ENCODE measurements around the gene CA4.

CA4 gene

GRCh38 chr17:60129164-60129563, 20.6 kb upstream of the CA4 start:
- TF ChIP-seq CREB5 (CRISPR knock-in tag; IDR thresholded peaks at IDR 0.05; ENCODE audit: low read depth) (no peak), CSDC2 (CRISPR knock-in tag; IDR thresholded peaks at IDR 0.05) (no peak), GLIS3 (CRISPR knock-in tag; IDR thresholded peaks at IDR 0.05) (no peak), CSRNP3 (CRISPR knock-in tag; IDR thresholded peaks at IDR 0.05) (no peak), POU6F1 (CRISPR knock-in tag; IDR thresholded peaks at IDR 0.05; ENCODE audit: borderline replicate concordance, low read depth) (no peak), PPARA (CRISPR knock-in tag; IDR thresholded peaks at IDR 0.05; ENCODE audit: borderline replicate concordance) (no peak), ZNF565 (CRISPR knock-in tag; conservative IDR thresholded peaks at IDR 0.05; ENCODE audit: low read depth) (no peak), PATZ1 (CRISPR knock-in tag; IDR thresholded peaks at IDR 0.05; ENCODE audit: borderline replicate concordance) (no peak), ZNF8 (CRISPR knock-in tag; IDR thresholded peaks at IDR 0.05) (no peak), TCF4 (CRISPR knock-in tag; IDR thresholded peaks at IDR 0.05; ENCODE audit: borderline replicate concordance) (no peak), ZNF70 (CRISPR knock-in tag; IDR thresholded peaks at IDR 0.05) (no peak)
- ATAC-seq = no peak

- no peak for TF ChIP-seq ZNF565 (CRISPR knock-in tag; conservative IDR thresholded peaks at IDR 0.05; ENCODE audit: low read depth)
- peak; percentile 78 for TF ChIP-seq ZNF8 (CRISPR knock-in tag; IDR thresholded peaks at IDR 0.05)
- TF ChIP-seq ZNF70 (CRISPR knock-in tag; IDR thresholded peaks at IDR 0.05) = peak; percentile 54; the same call in 1 of the 2 replicates
- ATAC-seq = no peak
These were observed 19.3 kb upstream of the CA4 start for GRCh38 chr17:60130466-60130865.

GRCh38 chr17:60134396-60135150, 15.2 kb upstream of the CA4 start:
- peak; percentile 51 for ATAC-seq

More at GRCh38 chr17:60134396-60135150, 15.2 kb upstream of the CA4 start:
- no peak for TF ChIP-seq ARNTL (CRISPR knock-in tag; IDR thresholded peaks at IDR 0.05; ENCODE audit: borderline replicate concordance, low read depth)
- TF ChIP-seq GLIS3 (CRISPR knock-in tag; IDR thresholded peaks at IDR 0.05) = no peak
- no peak for TF ChIP-seq CSDC2 (CRISPR knock-in tag; IDR thresholded peaks at IDR 0.05)
- TF ChIP-seq PATZ1 (CRISPR knock-in tag; IDR thresholded peaks at IDR 0.05; ENCODE audit: borderline replicate concordance) = no peak
- TF ChIP-seq OSR1 (CRISPR knock-in tag; IDR thresholded peaks at IDR 0.05) = no peak
- no peak for TF ChIP-seq ESRRG (CRISPR knock-in tag; IDR thresholded peaks at IDR 0.05)
- TF ChIP-seq SNAI2 (CRISPR knock-in tag; IDR thresholded peaks at IDR 0.05) = no peak
- TF ChIP-seq ZC3H10 (CRISPR knock-in tag; IDR thresholded peaks at IDR 0.05) = no peak
- TF ChIP-seq CSRNP3 (CRISPR knock-in tag; IDR thresholded peaks at IDR 0.05) = no peak
- TF ChIP-seq ZFP30 (CRISPR knock-in tag; IDR thresholded peaks at IDR 0.05) = no peak
- TF ChIP-seq TOX (CRISPR knock-in tag; IDR thresholded peaks at IDR 0.05; ENCODE audit: borderline replicate concordance) = no peak
- no peak for TF ChIP-seq ZNF565 (CRISPR knock-in tag; conservative IDR thresholded peaks at IDR 0.05; ENCODE audit: low read depth)
- TF ChIP-seq PPARA (CRISPR knock-in tag; IDR thresholded peaks at IDR 0.05; ENCODE audit: borderline replicate concordance) = no peak
- TF ChIP-seq TCF4 (CRISPR knock-in tag; IDR thresholded peaks at IDR 0.05; ENCODE audit: borderline replicate concordance) = no peak
- TF ChIP-seq ISL1 (CRISPR knock-in tag; IDR thresholded peaks at IDR 0.05) = no peak
- no peak for TF ChIP-seq ZNF8 (CRISPR knock-in tag; IDR thresholded peaks at IDR 0.05)
- no peak for TF ChIP-seq ZNF70 (CRISPR knock-in tag; IDR thresholded peaks at IDR 0.05)
- no peak for TF ChIP-seq BACH2 (CRISPR knock-in tag; IDR thresholded peaks at IDR 0.05; ENCODE audit: borderline replicate concordance)
- TF ChIP-seq TSHZ2 (CRISPR knock-in tag; IDR thresholded peaks at IDR 0.05) = no peak
- TF ChIP-seq ZFP3 (CRISPR knock-in tag; IDR thresholded peaks at IDR 0.05) = no peak
